Activated CD8-positive, alpha-beta T cell treated with anti-CD3 and anti-CD28 coated beads for 36 hours (primary cell): ENCODE data around the gene UBE2B. TPM values are rescaled to one million over a fixed set of nuclear protein-coding genes. Genes with fewer than 3 reads are reported as not detected.

Experiments
- ATAC-seq: fragments of 200-7000 bp; cut with Tn5 transposase; one replicate; pipeline ENCODE4 v1.10.0; 2021; ENCODE audit warnings: mild to moderate bottlenecking, moderate library complexity
- CTCF ChIA-PET: fragments of 350-600 bp; sonication (Branson Sonifier 250); formaldehyde crosslinking; loops from one replicate; lab custom pipeline; 2021; ENCODE audit warnings: antibody characterized with exemption; lab: Charles Lee
- POLR2A ChIA-PET: fragments of 350-600 bp; sonication (Branson Sonifier 250); formaldehyde crosslinking; loops from one replicate; lab custom pipeline; 2021; ENCODE audit warnings: antibody characterized with exemption; lab: Charles Lee
- DNase-seq: peaks from one replicate; pipeline ENCODE4 v3.0.0-alpha.2; 2020
- H3K27ac Mint-ChIP-seq: one replicate; pipeline ENCODE4 v1.8.0; 2021; ENCODE audit warnings: mild to moderate bottlenecking, mixed read lengths
- H3K27me3 Mint-ChIP-seq: one replicate; pipeline ENCODE4 v1.8.0; 2021; ENCODE audit warnings: mixed read lengths
- H3K36me3 Mint-ChIP-seq: one replicate; pipeline ENCODE4 v1.8.0; 2021; ENCODE audit warnings: low read depth, mixed read lengths
- H3K4me1 Mint-ChIP-seq: one replicate; pipeline ENCODE4 v1.8.0; 2021; ENCODE audit warnings: low read depth, mixed read lengths
- H3K4me3 Mint-ChIP-seq: one replicate; pipeline ENCODE4 v1.8.0; 2021; ENCODE audit warnings: mild to moderate bottlenecking, moderate library complexity, mixed read lengths
- H3K9me3 Mint-ChIP-seq: one replicate; pipeline ENCODE4 v1.8.0; 2021; ENCODE audit warnings: mixed read lengths
- intact Hi-C: fragments of 100-400 bp; cut with micrococcal nuclease; formaldehyde crosslinking; loops from one replicate; pipeline ENCODE4 v1.10.0; 2022
- total RNA-seq, 2 experiments: library from RNA; stranded (reverse); gene quantifications; one replicate each; pipeline ENCODE4 v1.2.3, GENCODE V29; 2021
- TF ChIP-seq, protein P1 (sequence below): fragments of 200-600 bp; IDR thresholded peaks from one replicate; pipeline ENCODE4 v1.8.0; 2022; ENCODE audit warnings: antibody characterized with exemption, mild to moderate bottlenecking

The UBE2B gene
- total RNA-seq, 2 experiments from 2014 or later, result 97.6 to 98.9 TPM

DNA sequence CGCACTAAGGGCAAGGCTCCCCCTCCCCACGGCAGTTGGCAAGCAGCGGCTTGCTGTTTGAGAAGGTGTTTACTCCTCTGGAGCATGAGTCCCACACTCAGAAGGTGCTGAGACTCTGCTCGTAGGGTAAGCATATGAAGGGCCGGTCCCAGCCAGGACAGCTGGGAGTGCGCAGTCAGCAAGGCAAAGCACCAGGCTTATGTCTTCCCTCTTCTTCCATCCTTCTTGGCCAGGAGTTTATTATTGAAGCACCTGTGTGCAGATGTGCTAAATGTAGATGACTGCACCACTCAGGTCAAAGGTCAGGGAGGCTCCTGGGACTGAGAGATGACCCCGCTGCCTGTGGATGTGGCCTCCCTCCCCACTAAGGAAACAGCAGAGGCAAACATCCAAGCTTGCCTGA lies 67.4 kb downstream of the UBE2B start:
- H3K36me3 Mint-ChIP-seq, result no peaks in the 10 kb centered on the region
- H3K4me1 Mint-ChIP-seq, result peaks cover 18% of the 10 kb centered on the region
- TF ChIP-seq, protein P1, sequence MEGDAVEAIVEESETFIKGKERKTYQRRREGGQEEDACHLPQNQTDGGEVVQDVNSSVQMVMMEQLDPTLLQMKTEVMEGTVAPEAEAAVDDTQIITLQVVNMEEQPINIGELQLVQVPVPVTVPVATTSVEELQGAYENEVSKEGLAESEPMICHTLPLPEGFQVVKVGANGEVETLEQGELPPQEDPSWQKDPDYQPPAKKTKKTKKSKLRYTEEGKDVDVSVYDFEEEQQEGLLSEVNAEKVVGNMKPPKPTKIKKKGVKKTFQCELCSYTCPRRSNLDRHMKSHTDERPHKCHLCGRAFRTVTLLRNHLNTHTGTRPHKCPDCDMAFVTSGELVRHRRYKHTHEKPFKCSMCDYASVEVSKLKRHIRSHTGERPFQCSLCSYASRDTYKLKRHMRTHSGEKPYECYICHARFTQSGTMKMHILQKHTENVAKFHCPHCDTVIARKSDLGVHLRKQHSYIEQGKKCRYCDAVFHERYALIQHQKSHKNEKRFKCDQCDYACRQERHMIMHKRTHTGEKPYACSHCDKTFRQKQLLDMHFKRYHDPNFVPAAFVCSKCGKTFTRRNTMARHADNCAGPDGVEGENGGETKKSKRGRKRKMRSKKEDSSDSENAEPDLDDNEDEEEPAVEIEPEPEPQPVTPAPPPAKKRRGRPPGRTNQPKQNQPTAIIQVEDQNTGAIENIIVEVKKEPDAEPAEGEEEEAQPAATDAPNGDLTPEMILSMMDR, result no peak
- no peaks in the 10 kb centered on the region for H3K27me3 Mint-ChIP-seq
- POLR2A ChIA-PET, result interaction anchor here (0.6 kb wide), 1 partner anchor 37 kb away, joined by 3 read pairs; no protein-coding TSS in a partner anchor
- ATAC-seq (no peak), DNase-seq (no peak)
- H3K4me3 Mint-ChIP-seq, result no peak overlapping the region
- intact Hi-C loops, result no loop called here
- no peaks in the 10 kb centered on the region for H3K9me3 Mint-ChIP-seq
- H3K27ac Mint-ChIP-seq, result no peak overlapping the region
- CTCF ChIA-PET, result interaction anchor here (1.0 kb wide), 1 partner anchor 148 kb away, joined by 4 read pairs; no protein-coding TSS in a partner anchor

DNA sequence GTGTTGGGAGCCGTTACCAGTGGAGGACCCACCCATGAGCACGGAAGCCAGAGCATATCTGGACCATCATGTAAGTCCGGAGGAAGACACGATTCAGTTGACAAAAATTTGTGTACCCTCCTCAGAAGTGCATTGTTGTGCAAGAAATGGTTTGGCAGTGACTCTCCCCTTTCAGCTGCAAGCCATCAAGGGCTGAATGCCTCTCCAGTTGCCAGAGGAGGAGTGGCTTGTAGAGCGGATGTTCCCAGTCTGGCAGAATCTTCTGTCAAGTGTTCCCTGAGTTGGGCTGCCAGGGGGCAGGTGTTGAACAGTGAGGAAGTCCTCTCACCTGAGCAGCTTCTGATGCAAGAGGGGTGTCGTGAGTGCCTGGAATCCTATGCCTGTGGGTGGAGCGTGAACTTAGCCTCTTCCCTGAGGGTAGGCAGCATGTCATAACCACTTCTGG lies 67.9 kb downstream of the UBE2B start:
- Mint-ChIP-seq H3K4me1 (peaks cover 18% of the 10 kb centered on the region), H3K27me3 (no peaks in the 10 kb centered on the region), H3K4me3 (no peak overlapping the region), H3K36me3 (no peaks in the 10 kb centered on the region), H3K9me3 (no peaks in the 10 kb centered on the region), H3K27ac (no peak overlapping the region)
- POLR2A ChIA-PET, result interaction anchor here (0.6 kb wide), 1 partner anchor 38 kb away, joined by 3 read pairs; no protein-coding TSS in a partner anchor
- TF ChIP-seq, protein P1, result no peak
- intact Hi-C loops, result no loop called here
- CTCF ChIA-PET, result no interaction called here
- no peak for ATAC-seq
- no peak for DNase-seq

DNA sequence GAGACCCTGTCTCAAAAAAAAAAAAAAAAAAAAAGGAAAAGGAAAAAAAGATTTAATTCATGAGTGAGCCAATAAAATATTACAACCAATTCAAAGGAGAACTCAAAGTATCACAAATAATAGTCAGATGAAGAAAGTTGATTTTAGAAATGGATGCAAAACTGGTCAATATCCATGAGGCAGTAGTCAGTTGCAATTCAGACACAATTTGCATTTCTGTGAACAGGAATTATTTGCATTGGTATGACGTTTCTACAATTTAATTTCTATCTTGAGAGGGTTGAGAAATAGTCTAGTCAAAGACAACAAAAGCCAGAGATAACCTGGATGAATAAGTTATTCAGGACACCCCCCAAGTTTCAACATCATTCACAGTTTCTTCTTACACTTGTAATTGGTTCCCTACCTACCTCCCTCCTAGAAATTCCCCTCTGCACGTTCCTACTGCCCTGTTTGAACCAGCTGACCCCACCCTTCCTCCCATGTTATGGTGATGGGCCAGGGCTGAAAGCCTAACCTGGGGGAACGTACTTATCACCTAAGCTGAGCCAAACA lies 68.9 kb downstream of the UBE2B start:
- Mint-ChIP-seq H3K4me3 (no peak overlapping the region), H3K9me3 (no peaks in the 10 kb centered on the region), H3K27ac (no peak overlapping the region), H3K36me3 (no peaks in the 10 kb centered on the region), H3K27me3 (no peaks in the 10 kb centered on the region), H3K4me1 (peaks cover 17% of the 10 kb centered on the region)
- ATAC-seq (no peak), DNase-seq (no peak)
- TF ChIP-seq, protein P1, result no peak
- ChIA-PET CTCF (no interaction called here), POLR2A (no interaction called here)
- intact Hi-C loops, result no loop called here

Other genes with a start within 250 kb of the UBE2B start
- 100 to 1,000 TPM; 235 to 242 TPM for gene SKP1, start 194.6 kb upstream of the UBE2B start, total RNA-seq
- 100 to 1,000 TPM; 147 to 153 TPM for gene PPP2CA, start 145.5 kb upstream of the UBE2B start, total RNA-seq
- 1 to 10 TPM; 1.5 to 2.1 TPM for gene CDKL3, start 4.4 kb upstream of the UBE2B start, total RNA-seq
- gene CDKN2AIPNL, start 40.3 kb downstream of the UBE2B start, total RNA-seq, result 10 to 100 TPM; 38.2 to 41.1 TPM
- gene JADE2, start 154.1 kb downstream of the UBE2B start, total RNA-seq, result 10 to 100 TPM; 58.7 to 61.2 TPM